ENCODE measurements around the gene STK24.
A peak's percentile ranks its signal among the peaks of the same experiment; 100 is the strongest.

STK24 gene

DNA sequence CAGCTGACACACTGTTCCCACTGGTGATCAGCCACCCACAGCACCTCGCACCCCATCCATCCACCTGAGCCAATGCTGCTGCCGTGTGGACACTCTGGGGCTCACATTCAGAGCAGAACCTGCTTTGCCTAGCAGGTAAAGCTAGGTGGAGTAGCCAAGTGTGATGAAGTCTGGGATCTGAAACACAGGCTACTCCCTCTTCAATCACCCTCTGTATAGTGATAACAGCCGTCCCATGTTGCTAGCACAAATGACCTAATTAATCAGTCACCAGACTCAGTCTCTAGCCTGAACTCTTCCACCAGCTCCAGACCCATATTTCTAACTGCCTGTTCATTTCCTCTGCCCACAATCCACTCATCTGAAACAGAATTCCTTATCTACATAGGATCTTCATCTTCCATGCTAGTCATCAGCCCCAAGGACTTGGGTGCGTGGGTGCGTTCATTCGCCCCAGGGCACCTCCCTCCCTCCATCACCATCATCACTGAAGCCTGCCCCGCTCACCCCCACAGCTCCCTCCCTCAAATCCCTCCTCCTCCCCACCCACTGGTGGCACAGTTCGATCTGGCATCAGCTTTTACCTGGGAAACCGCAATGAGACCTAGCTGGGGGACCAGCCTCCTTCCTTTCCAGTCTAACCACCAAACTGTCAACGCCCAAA, 19.8 kb downstream of the STK24 start:
- DNase-seq: no peak

DNA sequence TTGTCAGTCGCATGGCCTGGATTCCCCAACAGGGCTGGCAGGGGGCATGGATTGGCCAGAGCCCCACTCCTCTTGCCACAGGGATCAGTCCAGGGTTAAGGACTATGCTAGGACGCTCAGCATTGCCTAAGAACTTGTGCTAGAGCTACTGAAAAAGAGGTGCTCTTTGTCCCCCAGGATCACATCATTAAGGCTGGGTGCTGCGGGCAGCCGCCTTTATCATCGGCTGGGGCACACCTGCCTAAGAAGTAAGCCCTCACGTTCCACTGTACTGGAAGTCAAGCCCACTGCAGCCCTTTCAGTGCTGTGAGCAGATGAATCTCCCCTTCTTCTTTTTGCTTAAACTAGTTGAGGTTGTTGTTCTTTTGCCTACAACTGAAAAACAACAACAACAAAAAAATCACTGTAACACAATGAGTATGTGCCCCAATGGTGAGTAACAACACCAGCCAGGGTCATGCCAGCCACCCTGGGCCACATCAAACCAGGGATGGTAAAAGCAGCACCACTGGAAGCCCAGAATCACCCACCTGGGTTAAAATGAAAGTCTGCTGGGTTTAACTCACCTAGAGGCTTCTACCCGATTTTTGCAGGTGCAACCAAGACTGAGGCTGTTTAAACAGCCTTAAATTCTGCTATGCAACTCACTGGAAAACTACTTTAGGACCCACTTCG, 20.6 kb downstream of the STK24 start:
- DNase-seq: no peak

DNA sequence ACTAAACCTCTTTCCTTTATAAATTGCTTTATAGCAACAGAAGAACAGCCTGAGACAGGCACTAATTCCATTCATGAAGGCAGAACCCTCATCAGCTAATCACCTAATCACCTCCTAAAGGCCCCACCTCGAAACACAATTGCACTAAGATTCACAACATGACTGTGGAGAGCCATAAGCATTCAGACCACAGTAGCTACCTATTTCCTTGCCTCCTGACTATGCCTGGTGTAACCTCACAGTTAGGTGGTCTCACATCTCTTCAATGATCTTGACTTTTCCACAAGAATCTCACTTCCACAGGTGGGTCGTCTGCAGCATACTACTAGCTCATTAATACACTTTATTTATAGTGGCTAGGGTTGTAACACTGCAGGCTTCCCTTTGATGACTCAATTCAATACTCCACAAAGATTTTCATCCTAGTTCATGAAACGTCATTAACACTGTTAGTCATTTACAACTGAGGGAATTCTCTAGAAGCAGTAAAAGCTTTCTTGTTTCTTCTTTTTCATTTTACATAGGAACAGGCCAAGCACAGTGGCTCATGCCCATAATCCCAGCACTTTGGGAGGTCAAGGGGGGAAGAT, 27.1 kb downstream of the STK24 start:
- no peak for DNase-seq

DNA sequence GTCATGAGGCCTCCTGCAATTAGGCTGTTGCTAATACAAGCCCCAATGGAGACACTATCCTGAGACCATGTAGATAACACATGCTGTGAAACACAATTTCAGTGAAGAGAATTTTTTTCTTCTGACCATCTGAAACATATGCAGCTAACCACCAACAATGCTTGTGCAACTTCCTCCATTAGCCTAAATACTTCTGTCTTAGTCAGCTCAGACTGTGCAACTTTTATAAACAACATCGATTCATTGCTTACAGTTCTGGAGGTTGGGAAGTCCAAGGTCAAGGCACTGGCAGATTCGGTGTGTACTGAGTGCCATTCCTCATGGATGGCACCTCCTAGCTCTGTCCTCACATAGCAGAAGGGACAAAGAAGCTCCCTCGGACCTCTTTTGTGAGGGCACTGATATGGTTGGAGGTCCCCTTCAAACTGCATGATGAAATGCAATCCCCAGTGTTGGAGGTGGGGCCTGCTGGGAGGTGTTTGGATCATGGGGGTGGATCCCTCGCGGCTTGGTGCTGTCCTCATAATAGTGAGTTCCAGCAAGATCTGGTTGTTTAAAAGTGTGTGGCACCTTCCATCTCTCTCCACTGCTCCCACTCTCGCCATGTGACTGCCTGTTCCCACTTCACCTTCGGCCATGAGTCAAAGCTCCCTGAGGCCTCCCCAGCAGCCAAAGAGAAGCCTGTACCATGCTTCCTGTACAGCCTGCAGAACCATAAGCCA, 27.7 kb downstream of the STK24 start:
- no peak for DNase-seq

DNA sequence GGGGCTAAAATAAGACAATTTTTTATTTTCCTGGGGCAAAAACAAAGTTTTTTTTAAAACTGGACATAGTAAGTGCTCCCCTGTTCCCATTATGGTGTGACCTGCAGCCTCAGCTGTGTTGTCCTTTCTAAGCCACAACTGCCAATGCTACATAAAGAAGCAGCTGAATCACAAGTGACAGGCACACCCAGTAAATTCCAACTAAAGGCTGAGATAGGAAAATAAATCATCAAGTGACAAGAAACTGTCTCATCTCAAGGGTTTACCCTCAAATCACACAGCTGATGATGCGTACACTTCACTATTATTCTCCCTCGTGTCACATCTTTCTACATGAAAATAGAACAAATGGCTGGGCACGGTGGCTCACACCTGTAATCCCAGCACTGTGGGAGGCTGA, 28.7 kb downstream of the STK24 start:
- DNase-seq: no peak

DNA sequence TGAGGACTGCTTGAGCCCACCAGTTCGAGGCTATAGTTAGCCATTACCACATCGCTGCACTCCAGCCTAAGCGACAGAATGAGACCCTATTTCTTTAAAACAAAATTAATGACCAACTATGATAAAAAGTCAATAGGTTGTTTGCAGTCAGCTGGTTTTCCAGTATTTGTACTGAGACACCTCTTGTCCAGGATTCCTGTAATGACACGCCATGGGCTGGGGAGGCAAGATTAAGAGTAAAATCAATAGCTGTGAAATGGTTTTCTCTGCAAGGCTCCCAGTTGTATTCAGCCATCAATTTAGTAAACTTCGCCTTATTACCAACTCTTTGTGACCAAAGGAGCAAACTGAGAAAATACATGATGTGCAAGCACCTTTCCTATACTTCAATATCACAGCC, 29.5 kb downstream of the STK24 start:
- no peak for DNase-seq

DNA sequence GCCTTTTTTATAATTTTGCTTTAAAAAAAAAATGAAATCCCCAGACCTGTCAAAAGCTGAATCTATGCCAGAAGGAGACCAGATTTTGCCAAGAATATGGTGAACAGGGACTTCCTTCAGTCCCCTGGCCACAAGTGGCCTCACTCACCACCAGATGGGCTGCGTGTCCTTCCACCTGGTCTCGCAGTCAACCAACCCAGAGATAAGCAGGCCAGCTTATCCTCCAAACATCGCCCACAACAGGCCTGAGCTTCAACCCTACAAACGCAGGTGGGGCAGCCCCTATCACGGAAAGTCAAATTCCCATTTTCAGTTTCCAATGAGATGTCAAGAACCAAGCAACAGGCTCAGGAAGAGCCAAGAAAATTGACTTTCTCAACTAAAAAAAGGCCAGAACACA, 30.5 kb downstream of the STK24 start:
- no peak for DNase-seq

DNA sequence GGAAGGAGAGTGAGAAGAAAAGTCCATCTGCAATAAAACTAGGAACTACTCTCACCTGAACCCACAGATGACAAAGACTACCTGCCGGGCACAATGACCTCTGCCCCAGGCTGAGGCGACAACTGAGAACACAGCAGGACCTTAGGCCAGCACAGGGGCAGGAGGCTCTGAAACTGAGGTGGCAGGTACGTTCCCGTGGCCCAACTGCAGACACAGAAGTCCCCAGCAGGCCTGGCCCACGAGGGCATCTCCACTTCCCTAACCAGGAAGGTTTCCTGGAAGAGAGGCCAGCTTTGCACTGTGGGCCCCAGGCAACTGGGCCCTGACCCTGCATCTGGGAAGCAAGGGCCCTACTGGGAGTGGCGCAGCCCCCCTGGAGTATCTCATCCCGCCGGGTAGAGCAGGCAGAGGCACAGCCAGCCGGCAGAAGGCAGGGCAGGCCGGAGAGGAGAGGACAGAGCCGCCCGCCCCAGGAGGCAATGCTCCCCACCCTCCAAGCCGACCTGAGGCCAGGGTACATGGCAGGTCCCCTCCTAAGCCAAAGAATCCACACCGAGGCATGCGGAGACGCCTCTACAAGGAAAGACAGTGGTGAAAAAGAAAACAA, 32.7 kb downstream of the STK24 start:
- DNase-seq: no peak

DNA sequence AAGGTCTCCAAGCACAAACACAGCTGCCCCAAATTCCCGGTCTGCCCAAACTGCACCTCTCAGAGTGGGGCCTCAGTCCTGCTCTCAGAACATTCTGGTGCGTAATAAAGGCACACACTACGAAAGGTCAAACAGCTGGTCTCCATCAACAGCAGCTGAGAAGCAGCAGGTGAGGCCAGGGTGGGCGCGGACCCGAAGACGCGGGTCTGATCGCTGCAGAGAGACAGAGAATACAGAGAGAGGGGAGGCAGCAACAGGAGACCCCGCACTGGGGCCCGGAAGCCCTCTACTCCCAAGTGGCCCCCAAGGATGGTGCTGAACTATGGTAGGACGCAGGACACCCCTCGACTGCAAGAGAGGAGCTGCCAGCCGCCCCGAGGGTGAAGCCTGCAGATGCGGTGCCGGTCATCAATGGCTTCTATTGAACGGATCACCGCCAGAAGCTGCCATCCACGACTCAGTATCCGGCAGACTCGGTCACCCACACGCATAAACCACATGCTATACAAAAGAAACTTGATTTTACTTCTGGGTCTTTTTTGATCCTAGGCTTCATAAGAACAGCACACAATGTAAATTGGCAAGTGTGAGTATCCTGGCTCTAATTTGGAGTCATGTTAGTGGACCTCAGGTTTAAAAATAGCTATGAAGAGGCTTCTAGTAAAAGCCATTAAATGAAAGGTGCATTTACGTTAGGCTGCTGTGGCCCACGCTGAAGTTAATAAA, 33.4 kb downstream of the STK24 start:
- peak in 3 of 58 donors; percentile 10 to 13 (median 12) for DNase-seq

DNA sequence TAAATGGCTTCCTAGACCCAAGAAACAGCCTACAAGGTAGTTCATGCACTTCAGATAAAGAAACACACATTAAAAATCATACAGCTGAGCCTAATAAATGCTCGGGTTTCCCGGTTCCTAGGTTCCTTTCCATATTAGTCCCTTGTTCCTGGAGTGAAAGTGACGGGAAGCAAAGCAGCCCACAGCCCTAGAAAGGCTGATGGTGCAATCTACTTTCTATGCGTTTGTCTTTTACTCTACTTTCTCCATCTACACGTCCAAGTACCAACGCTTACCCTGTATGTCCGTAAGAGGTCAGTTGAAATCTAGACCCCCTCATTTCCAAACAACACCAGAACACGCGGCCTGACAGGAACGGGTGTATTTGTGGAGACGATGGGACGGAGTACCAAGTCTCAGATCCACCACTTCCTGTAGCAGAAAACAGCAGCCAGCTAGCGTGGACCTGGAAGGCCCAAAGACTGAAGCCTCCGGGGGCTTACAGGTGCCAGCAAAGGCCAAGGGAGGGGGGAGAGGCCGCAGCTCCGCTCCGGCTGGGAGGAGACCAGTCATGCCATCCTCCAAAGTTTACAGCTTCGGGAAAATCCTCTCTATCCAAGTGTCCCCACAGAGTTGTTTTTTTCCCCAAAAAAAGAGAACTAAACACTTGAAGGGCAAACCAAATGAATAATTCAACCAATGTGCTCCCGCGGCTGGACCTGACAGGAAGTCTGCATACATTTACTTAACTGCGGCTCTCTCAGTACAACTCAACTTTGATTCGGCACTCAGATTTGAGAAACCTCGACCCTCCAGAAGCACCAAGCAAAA, 34.1 kb downstream of the STK24 start:
- peak in 4 of 58 donors; percentile 20 to 33 (median 26) for DNase-seq

DNA sequence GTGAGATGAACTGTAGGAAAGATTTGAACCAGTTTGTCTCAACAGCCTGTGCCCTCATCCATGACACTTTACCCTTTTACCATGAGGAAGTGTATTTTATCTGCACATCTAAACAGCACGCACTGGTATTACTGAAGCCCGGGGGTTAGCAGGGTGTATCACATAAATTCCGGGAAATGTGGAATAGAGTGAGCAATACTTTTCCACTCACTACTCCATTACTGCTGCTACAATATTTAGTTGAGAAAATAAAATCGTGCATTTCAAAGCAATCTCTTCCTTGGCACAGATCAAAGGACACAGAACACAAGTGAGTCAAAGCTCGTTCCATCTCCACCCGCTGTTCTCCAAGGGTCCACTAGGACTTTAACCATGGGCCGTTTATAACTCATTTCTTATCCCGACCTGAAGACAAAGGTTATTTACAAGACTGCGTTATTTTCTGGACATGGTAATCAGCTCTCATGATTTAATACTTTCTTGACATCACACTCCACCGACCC, 35.2 kb downstream of the STK24 start:
- DNase-seq: no peak

DNA sequence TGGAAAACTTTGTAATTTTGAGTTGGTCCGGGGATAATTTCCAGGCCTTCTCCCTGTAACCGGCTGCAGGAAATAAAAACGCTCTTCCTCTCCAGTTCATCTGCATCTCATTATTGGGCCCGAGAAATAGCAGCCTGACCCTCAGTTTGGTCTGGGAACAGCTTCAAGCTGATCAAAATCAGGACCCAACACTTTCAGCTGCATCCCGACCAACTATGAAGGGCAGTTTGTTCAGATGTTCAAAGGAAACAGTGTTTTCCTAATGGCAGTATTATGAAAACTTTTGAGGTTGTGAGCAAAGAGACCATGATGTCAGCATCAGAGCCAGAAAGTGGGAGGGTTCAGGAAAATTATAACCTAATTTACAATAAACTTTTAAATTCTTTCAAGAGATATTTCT, 35.7 kb downstream of the STK24 start:
- DNase-seq: peak in 2 of 58 donors; percentile 7 to 14

DNA sequence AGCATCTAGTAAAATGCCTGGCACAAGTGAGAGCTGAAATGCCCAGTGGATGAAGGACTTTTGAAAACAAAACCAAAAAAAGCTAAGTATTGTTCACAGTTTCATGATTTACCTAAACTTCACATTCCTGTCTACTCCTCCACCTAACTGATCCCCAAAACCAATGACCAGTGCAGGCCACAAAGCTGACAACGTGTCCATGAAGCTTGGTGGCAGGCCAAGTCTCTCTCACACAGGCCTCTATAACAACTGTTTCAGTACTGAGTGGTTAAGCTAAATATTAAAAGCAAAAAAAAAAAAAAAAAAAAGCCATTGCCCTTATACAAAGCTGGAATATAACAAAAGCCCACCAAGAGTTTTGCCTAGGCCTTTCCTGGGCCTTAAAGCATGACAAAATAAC, 36.4 kb downstream of the STK24 start:
- no peak for DNase-seq

DNA sequence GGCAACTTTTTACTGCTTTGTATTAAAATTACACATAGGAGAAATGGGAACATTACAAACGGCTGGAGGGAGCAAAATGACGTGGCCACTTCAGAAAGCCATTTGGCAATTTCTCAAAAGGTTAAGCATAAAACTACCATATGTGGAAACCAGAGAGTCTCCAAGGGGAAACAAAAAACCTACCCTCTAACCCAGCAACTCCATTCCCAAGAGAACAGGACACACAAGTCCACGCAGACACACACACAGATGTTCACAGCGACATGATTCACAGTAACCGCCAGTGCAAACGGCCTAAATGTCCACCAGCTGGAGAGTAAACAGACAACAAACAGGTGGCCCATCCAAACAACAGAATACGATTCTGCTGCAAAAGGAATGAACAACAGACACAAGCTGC, 37.2 kb downstream of the STK24 start:
- DNase-seq: no peak

DNA sequence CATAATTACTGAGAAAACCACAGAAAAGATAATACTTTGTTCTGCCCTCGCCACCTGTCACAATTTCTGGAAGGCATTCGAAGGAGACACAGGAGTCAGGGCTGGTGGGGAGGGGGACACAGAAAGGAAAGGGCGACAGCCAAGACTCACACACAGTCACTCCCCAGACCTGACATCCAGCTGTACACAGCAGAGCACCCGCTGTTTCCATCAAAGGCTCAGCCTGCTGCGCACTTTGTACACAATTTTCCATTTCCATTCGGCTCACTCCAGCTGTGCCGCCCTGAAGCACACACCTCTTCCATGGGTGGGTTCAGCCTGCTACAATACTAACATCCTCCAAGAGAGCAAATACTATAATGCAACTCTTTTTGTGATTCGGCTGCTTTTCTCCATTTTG, 38.0 kb downstream of the STK24 start:
- DNase-seq: no peak

DNA sequence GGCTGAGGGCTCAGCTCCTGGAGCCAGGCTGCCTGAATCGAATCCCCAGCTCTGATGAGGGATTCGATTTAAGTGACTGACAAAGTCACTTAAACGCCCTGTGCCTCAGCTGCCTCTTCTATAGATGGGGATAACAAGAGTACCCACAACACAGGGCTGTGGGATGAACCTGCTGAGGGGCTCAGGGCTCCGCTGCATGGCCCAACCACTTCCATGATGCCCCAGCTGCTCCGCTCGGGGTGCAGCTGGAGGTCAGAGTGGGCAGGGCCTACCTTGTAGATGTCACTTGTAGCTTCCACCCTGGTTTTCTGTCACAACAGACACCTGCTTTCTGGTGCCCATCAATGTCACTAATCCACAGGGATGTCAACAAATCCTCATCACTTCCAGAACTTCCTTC, 39.2 kb downstream of the STK24 start:
- DNase-seq: no peak

DNA sequence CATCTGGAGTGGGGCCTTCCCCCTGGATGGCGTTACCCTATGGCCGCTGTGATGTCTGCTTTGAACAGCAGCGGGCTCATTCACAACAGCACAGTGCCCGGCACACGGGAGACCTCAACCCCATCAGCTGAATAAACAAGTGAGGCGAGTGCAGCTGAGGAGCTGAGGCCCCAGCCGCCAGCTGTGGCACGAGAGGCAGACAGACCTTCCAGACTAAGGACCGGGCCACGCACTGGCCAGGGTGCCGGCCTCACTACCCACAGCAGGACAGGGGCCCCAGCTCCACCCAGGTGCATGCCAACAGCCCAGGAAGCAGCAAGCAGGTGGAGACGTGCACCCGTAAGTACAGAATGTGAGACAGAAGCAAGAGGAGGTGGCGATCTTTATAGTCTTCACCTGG, 39.6 kb downstream of the STK24 start:
- DNase-seq: no peak

DNA sequence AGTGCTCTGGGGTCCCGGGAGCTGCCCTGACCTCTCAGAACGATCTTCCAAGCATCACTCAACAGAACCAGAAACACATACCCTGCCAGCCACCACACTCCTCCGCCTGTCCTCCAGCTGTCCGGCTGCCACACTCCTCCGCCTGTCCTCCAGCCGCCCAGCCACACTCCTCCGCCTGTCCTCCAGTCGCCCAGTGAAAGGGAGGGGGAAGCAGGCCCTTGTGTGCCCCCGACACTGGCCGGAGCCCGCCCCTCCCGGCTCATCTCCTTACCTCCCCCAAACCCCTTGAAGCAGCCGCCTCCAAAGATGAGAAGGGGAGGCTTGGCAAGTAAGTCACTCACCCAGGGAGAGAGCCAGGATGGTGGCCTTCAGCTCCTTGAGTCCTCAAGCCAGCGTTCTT, 40.2 kb downstream of the STK24 start:
- DNase-seq: no peak

DNA sequence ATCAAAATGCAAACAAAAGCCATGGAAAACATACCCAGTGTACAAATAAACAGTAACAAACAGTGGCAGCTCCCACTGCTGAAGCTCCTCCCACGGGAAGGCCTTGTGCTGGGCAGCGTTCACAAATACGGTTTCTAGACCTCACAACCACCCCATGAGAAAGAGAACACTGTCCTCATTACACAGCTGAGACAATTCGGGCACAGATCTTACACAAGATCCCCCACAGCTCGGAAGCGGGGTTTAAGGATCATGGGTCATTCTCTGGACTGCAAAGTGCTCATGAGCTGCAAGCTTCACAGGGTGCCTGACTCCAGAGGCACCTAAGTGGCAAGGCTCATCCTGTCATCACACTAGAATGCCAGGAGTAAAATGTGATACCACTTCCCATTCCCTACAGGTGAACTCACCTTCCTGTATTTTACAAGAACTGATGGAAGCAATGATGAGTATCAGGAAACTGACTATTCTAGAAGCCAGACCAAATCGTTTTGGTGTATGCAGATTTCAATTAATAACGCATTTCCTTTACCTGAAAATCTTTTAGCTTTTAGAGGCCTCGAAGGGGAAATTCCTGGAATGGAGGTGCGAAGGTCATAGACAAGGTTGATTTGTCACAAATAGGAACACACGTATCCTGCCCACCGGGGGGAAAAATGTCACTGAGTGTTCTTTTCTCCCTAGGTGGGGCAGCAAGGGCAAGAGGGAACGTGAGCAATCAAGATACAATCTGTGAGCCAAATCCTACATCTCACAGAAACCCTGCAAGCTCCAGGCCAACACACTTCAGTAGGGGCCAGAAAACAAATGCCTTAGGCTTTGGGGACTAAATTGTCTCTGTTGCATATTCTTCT, 41.2 kb downstream of the STK24 start:
- DNase-seq: peak in 5 of 58 donors; percentile 6 to 24 (median 13)

All from anterior cingulate cortex (tissue), 58 donors.